ENCODE data around the gene TBC1D1. TPM values are rescaled to one million over a fixed set of nuclear protein-coding genes. Genes with fewer than 3 reads are reported as not detected.

TBC1D1 gene
- total and polyA plus RNA-seq, 2 of the 8 experiments (the other 6 are each of a cell fraction or from before 2014, with no cell fraction given) = 96.9 to 162 TPM

- Histone ChIP-seq H3K4me3 (ENCODE audit: extremely low read depth in 1 of 4, insufficient read depth in 2 of 4, low read depth in 3 of 4, low read length in 4 of 4) (no peak overlapping the region), H3K79me2 (ENCODE audit: control insufficient read depth in 1 of 2, insufficient read depth in 2 of 2, low read length in 2 of 2) (no peaks in the 10 kb centered on the region), H2BK120ac (replicated peaks; ENCODE audit: low read depth, low read length) (no peak overlapping the region), H3K4me1 (replicated peaks in 1 of 4; ENCODE audit: control insufficient read depth in 3 of 4, insufficient read depth in 4 of 4, low read length in 3 of 4) (peaks cover 11 to 30% (median 14%) of the 10 kb centered on the region in 4 experiments; a peak in 6 of 7 replicates), H3K14ac (ENCODE audit: insufficient read length) (no peak overlapping the region), H3K4ac (replicated peaks; ENCODE audit: insufficient read length, low read depth, low read length) (no peak overlapping the region), H2AFZ (ENCODE audit: low read length) (no peak overlapping the region), H3K27me3 (replicated peaks in 1 of 4; ENCODE audit: control insufficient read depth in 3 of 4, extremely low read depth in 1 of 4, insufficient read depth in 3 of 4, low read length in 3 of 4) (peaks cover 1 to 34% (median 29%) of the 10 kb centered on the region in 4 experiments), H3K18ac (ENCODE audit: extremely low read depth, low read length) (no peak overlapping the region), H2BK12ac (ENCODE audit: low read depth, low read length) (no peak overlapping the region), H3K23ac (ENCODE audit: insufficient read length) (no peak overlapping the region), H2BK20ac (ENCODE audit: low read length) (no peak overlapping the region), H3K56ac (replicated peaks; ENCODE audit: insufficient read length, low read depth, low read length) (no peak overlapping the region), H2AK5ac (ENCODE audit: low read depth, low read length) (no peak overlapping the region), H3K4me2 (ENCODE audit: insufficient read depth in 1 of 2, low read depth in 2 of 2, low read length in 2 of 2) (no peak overlapping the region), H4K91ac (replicated peaks; ENCODE audit: insufficient read length, low read length) (no peak overlapping the region), H3K79me1 (ENCODE audit: low read depth, low read length) (no peaks in the 10 kb centered on the region), H4K5ac (ENCODE audit: insufficient read length, low read depth, low read length) (no peak overlapping the region), H4K20me1 (replicated peaks in 1 of 2; ENCODE audit: control insufficient read depth in 1 of 2, insufficient read depth in 2 of 2, low read length in 2 of 2) (peaks cover 6 to 11% of the 10 kb centered on the region in 2 experiments), H2BK15ac (ENCODE audit: low read length) (no peak overlapping the region), H3K23me2 (ENCODE audit: low read depth, low read length) (no peaks in the 10 kb centered on the region), H4K8ac (ENCODE audit: extremely low read depth, insufficient read depth, low read length) (no peak overlapping the region), H3K9ac (replicated peaks in 1 of 4; ENCODE audit: extremely low read depth in 1 of 4, low read depth in 3 of 4, low read length in 3 of 4) (no peak overlapping the region), H3K9me3 (ENCODE audit: insufficient read depth in 2 of 2, low read depth in 1 of 2, low read length in 1 of 2) (no peaks in the 10 kb centered on the region), H3K27ac (ENCODE audit: low read depth, low read length) (no peak overlapping the region), H2BK5ac (ENCODE audit: low read depth, low read length) (no peak overlapping the region), H3K36me3 (ENCODE audit: control insufficient read depth in 2 of 4, insufficient read depth in 4 of 4, low read length in 3 of 4) (peaks cover 0 to 19% (median 3%) of the 10 kb centered on the region in 4 experiments; a peak in 3 of 8 replicates)
- no peak for TF ChIP-seq NRF1 (IDR thresholded peaks at IDR 0.05; ENCODE audit: low read depth, low read length)
- TF ChIP-seq RXRA (IDR thresholded peaks at IDR 0.05; ENCODE audit: insufficient read depth, low read depth, low read length) = no peak
- TF ChIP-seq POLR2A (IDR thresholded peaks at IDR 0.05; ENCODE audit: control extremely low read depth in 1 of 2, low read depth in 2 of 2, low read length in 2 of 2) = no peak
- TF ChIP-seq ASH2L (IDR thresholded peaks at IDR 0.05; ENCODE audit: low read length) = no peak
- TF ChIP-seq BCL11A (IDR thresholded peaks at IDR 0.05; ENCODE audit: low read depth in 2 of 2, low read length in 2 of 2) = no peak
- no peak for TF ChIP-seq BACH1 (IDR thresholded peaks at IDR 0.05; ENCODE audit: low read length)
- no peak for TF ChIP-seq RBBP5 (IDR thresholded peaks at IDR 0.05; ENCODE audit: borderline replicate concordance, low read depth, low read length)
- TF ChIP-seq EZH2 (IDR thresholded peaks at IDR 0.05; ENCODE audit: low read depth, low read length, severe bottlenecking) = no peak
- CTCF ChIA-PET (ENCODE audit: partially characterized antibody) = interaction anchor here (1.2 kb wide), 1 partner anchor 11 kb away, joined by 5 read pairs; no protein-coding TSS in a partner anchor
- FAIRE-seq = no peak
- no peak for DNase-seq (ENCODE audit: low read depth in 1 of 2, low spot score in 2 of 2)
- 75% methylated on average over 3 of the region's 3 CpGs; no CpG with 5 or more reads in 1 of the 2 experiments for WGBS, 2 experiments (ENCODE audit: extremely low coverage in 1 of 2, insufficient coverage in 1 of 2, insufficient read length in 1 of 2, insufficient replicate concordance in 2 of 2, low coverage in 1 of 2, low lambda C conversion rate in 2 of 2, missing lambda C conversion rate in 1 of 2)
- POLR2A ChIA-PET (ENCODE audit: partially characterized antibody) = interaction anchor here (1.5 kb wide), 1 partner anchor 37 kb away, joined by 3 read pairs; no protein-coding TSS in a partner anchor
Measured at GRCh38 chr4:38130884-38131283, 240.0 kb downstream of the TBC1D1 start.
